K562 (cell line): Measurements from ENCODE around the gene CDC42EP2. TPM values are rescaled to one million over a fixed set of nuclear protein-coding genes. Genes with fewer than 3 reads are reported as not detected.

ENCODE experiments used
- BRD4 ChIP-seq: fragments of 200-600 bp; sonication (generic); IDR thresholded peaks from 2 replicates; pipeline ENCODE4 v1.6.1; 2017; ENCODE audit warnings: inconsistent platforms
- CGGBP1 ChIP-seq: fragments of 250-450 bp; sonication (Bioruptor Pico); IDR thresholded peaks from 2 replicates; pipeline ENCODE4 v1.9.0; 2021; ENCODE audit warnings: mild to moderate bottlenecking
- CXXC5 ChIP-seq: fragments of 250-450 bp; sonication (Bioruptor Pico); IDR thresholded peaks from 2 replicates; pipeline ENCODE4 v1.8.0; 2022; ENCODE audit warnings: inconsistent platforms, mild to moderate bottlenecking, moderate library complexity
- KDM1A ChIP-seq, 2 experiments: fragments of 450-650 bp; IDR thresholded peaks; 2 replicates each; pipeline ENCODE4 v1.6.1; 2016; ENCODE audit warnings: mild to moderate bottlenecking in 2 of 2
- MCM7 ChIP-seq, 2 experiments: fragments of 450-650 bp; IDR thresholded peaks; 2 replicates each; pipeline ENCODE4 v1.6.1; 2016 to 2018
- SAFB ChIP-seq: fragments of 200-400 bp; formaldehyde crosslinking; IDR thresholded peaks from 2 replicates; pipeline ENCODE4 v1.6.1; 2017; ENCODE audit warnings: low read depth, low read length, borderline replicate concordance
- SMARCC2 ChIP-seq: fragments of 450-650 bp; IDR thresholded peaks from 2 replicates; pipeline ENCODE4 v1.6.1; 2017; ENCODE audit warnings: antibody characterized with exemption, moderate library complexity, mild to moderate bottlenecking, low read depth
- ZEB2 ChIP-seq: fragments of 450-650 bp; IDR thresholded peaks from 2 replicates; pipeline ENCODE4 v1.6.1; 2016
- ZNF121 ChIP-seq: sonication (generic); formaldehyde crosslinking; conservative IDR thresholded peaks from 2 replicates; pipeline ENCODE4 v1.8.0; 2022; ENCODE audit warnings: missing genetic modification reagents
- ZNF324 ChIP-seq: fragments of 250-450 bp; sonication (Bioruptor Pico); IDR thresholded peaks from 2 replicates; pipeline ENCODE4 v1.4.0; 2020; ENCODE audit warnings: mild to moderate bottlenecking
- polyA plus RNA-seq, 8 experiments: library from polyadenylated mRNA; depleted of rRNA in 4 of 8; stranded (reverse) in 5 of 8; unstranded in 3 of 8; fragments of >200 nt; fragmentation: Nextera tagmentation in 2 of 8; fragmentation: Illumina TruSeq in 1 of 8; extraction: Ambion mirVana in 2 of 8; extraction: Trizol in 1 of 8; gene quantifications; 2 replicates each; pipeline versions ENCODE4 v1.2.1 to v1.2.3, GENCODE V29; 2011 to 2014; ENCODE audit warnings: inconsistent platforms in 1 of 8, missing spikeins in 1 of 8
- total RNA-seq, 7 experiments: library from RNA; depleted of rRNA in 6 of 7; stranded (reverse); fragments of >200 nt in 6 of 7; fragmentation: Illumina TruSeq in 2 of 7; extraction: Trizol in 2 of 7; gene quantifications; 2 replicates each; pipeline versions ENCODE4 v1.2.1 to v1.2.3, GENCODE V29; 2011 to 2021; ENCODE audit warnings: low replicate concordance in 1 of 7
- TF ChIP-seq, protein P1 (sequence below): fragments of 250-450 bp; sonication (Bioruptor Pico); IDR thresholded peaks from 2 replicates; pipeline ENCODE4 v1.4.0; 2020
- TF ChIP-seq, protein P2 (sequence below), 2 experiments: fragments of 450-650 bp in 1 of 2; sonication (generic) in 1 of 2; formaldehyde crosslinking in 1 of 2; IDR thresholded peaks in 1 of 2; conservative IDR thresholded peaks in 1 of 2; 2 replicates each; pipeline versions ENCODE4 v1.6.1 to v1.8.1; 2016 to 2023; ENCODE audit warnings: mild to moderate bottlenecking in 2 of 2, moderate library complexity in 2 of 2, inconsistent platforms in 1 of 2, missing genetic modification reagents in 1 of 2

Gene CDC42EP2
- total and polyA plus RNA-seq, 9 of the 15 experiments (the other 6 are each of a cell fraction or from before 2014, with no cell fraction given) = 0.27 to 3.5 (median 0.83) TPM; not detected in 1

DNA sequence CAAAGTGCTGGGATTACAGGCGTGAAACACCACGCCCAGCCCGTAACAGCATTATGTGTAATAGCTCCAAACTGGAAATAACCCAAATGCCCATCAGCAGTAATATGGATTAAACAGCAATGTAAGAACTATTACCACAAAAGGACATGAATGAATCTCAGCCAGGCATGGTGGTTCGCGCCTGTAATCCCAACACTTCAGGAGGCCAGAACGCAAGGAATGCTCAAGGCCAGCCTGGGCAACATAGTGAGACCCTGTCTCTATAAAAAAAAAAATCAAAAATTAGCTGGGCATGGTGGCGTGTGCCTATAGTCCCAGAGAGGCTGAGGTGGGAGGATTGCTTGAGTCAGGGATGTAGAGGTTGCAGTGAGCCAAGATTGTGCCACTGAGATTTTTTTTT, 15.9 kb downstream of the CDC42EP2 start (continued):
- TF ChIP-seq, protein P1, sequence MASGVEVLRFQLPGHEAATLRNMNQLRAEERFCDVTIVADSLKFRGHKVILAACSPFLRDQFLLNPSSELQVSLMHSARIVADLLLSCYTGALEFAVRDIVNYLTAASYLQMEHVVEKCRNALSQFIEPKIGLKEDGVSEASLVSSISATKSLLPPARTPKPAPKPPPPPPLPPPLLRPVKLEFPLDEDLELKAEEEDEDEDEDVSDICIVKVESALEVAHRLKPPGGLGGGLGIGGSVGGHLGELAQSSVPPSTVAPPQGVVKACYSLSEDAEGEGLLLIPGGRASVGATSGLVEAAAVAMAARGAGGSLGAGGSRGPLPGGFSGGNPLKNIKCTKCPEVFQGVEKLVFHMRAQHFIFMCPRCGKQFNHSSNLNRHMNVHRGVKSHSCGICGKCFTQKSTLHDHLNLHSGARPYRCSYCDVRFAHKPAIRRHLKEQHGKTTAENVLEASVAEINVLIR = no peak
- no peak for TF ChIP-seq SAFB
- no peak for TF ChIP-seq ZEB2
- peak; percentile 87 for TF ChIP-seq ZNF121 (CRISPR knock-in tag)
- no peak for TF ChIP-seq ZNF324 (CRISPR knock-in tag)
- peak in 1 of 2 experiments; percentile 63; a peak in 3 of 4 replicates for TF ChIP-seq KDM1A (IDR thresholded peaks at IDR 0.05)
- no peak for TF ChIP-seq CXXC5 (CRISPR knock-in tag)
- TF ChIP-seq MCM7 (IDR thresholded peaks at IDR 0.05) = no peak
- TF ChIP-seq CGGBP1 (CRISPR knock-in tag) = no peak
- TF ChIP-seq, protein P2, sequence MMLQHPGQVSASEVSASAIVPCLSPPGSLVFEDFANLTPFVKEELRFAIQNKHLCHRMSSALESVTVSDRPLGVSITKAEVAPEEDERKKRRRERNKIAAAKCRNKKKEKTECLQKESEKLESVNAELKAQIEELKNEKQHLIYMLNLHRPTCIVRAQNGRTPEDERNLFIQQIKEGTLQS (IDR thresholded peaks at IDR 0.05) = no peak
- TF ChIP-seq, protein P2 (CRISPR knock-in tag; conservative IDR thresholded peaks at IDR 0.05) = no peak
- TF ChIP-seq BRD4 = no peak
- no peak for TF ChIP-seq SMARCC2
